Measurements from ENCODE around the gene OR4C45. TPM values are rescaled to one million over a fixed set of nuclear protein-coding genes. Genes with fewer than 3 reads are reported as not detected.
"Not testable (repeated sequence)": the region's sequence is repeated elsewhere in the genome, so short reads cannot be mapped to it uniquely, and the experiment has no call there.

The OR4C45 gene
- total RNA-seq = not detected in 2 replicates

DNA sequence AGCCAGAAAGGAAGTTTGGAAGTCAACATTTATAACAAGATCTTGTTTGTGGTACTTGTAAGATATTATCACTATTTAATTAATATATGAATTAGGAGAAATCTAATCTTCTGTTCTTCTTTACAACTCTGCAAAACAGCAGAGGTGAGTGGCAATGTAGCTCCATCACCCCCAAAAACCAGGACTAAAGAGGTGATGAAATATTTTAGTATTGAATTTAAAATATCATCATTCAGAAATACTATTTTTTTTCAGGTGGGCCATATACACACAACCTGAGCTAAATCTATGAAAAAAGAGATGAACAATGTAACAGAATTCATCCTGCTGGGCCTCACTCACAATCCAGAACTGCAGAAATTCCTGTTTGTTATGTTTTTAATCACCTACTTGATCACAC, at the start of gene OR4C45:
OR4C45 (plus strand) TSS at position 301 of the 400 bp plus-strand sequence.
- no peak within 1 kb of the TSS for H3K27ac Mint-ChIP-seq
- DNase-seq (ENCODE audit: low spot score) = no peak
- peaks cover 17% of the 10 kb centered on the region for H3K9me3 Mint-ChIP-seq
- intact Hi-C loops (cut with micrococcal nuclease) = no loop called here
- H3K4me3 Mint-ChIP-seq = no peak within 1 kb of the TSS
- H3K4me1 Mint-ChIP-seq (ENCODE audit: low read depth) = no peaks in the 10 kb centered on the region
- no peaks in the 10 kb centered on the region for H3K27me3 Mint-ChIP-seq (ENCODE audit: insufficient read depth)
- no peaks in the 10 kb centered on the region for H3K36me3 Mint-ChIP-seq (ENCODE audit: low read depth)

DNA sequence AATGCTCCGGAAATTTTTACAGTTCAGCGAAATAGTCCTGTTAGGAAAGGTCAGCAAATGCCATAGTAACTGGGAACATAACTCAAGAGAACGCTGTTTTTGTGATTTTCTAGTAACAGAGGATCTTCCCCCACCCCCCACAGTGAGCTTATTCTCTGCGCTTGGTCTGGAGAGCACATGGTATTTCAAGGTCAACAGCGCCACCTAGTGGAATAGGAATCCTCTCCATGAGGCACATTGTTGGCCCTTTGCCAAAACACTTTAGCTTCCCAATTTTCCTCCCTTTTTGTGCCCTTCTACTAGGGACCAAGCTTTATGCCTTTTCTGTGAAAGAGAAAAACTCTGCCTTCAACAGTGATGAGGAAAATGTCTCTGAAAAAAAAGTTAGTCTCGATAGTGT, 37.1 kb upstream of the OR4C45 start:
- H3K4me1 Mint-ChIP-seq (ENCODE audit: low read depth) = no peaks in the 10 kb centered on the region
- H3K36me3 Mint-ChIP-seq (ENCODE audit: low read depth) = no peaks in the 10 kb centered on the region
- H3K27me3 Mint-ChIP-seq (ENCODE audit: insufficient read depth) = no peaks in the 10 kb centered on the region
- H3K4me3 Mint-ChIP-seq = no peak overlapping the region
- no peak for DNase-seq (ENCODE audit: low spot score)
- intact Hi-C loops (cut with micrococcal nuclease) = loop anchor here (5.0 to 10.0 kb wide), 2 partner anchors 1688 to 1821 kb away; partner anchors contain the start of gene OR4S1
- no peaks in the 10 kb centered on the region for H3K9me3 Mint-ChIP-seq
- no peak overlapping the region for H3K27ac Mint-ChIP-seq

DNA sequence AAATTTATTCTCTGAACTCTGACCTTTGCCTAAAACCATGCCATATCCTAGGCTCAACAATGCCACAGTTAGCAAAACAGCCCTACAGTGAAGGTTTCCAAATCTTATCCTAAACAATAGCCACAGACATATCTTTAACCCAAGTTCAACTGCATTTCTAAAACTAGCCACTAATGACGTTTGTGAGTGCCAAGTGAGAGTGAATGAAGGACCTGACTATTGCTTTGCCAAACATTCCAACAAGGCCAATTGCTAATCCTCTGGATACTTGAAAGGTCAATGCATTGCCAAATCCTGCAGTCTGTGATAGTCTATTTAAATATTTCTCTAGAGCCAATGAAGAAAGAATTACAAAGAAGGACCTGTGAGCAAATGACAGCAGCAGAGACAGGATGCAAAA, 2.5 kb upstream of the OR4C45 start:
- DNase-seq (ENCODE audit: low spot score) = no peak
- Mint-ChIP-seq H3K9me3 (peaks cover 40% of the 10 kb centered on the region), H3K4me1 (ENCODE audit: low read depth) (no peaks in the 10 kb centered on the region), H3K27ac (no peak overlapping the region), H3K4me3 (no peak overlapping the region), H3K36me3 (ENCODE audit: low read depth) (no peaks in the 10 kb centered on the region), H3K27me3 (ENCODE audit: insufficient read depth) (no peaks in the 10 kb centered on the region)
- intact Hi-C loops (cut with micrococcal nuclease) = no loop called here

DNA sequence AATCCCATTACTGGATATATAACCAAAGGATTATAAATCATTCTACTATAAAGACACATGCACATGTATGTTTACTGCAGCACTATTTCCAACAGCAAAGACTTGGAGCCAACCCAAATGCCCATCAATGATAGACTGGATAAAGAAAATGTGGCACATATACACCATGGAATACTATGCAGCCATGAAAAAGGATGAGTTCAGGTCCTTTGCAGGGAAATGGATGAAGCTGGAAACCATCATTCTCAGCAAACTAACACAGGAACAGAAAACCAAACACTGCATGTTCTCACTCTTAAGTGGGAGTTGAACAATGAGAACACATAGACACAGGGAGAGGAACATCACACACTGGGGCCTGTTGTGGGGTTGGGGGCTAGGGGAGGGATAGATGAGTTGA, 3.6 kb downstream of the OR4C45 start:
- DNase-seq (ENCODE audit: low spot score); intact Hi-C loops (cut with micrococcal nuclease); H3K27ac Mint-ChIP-seq; H3K4me3 Mint-ChIP-seq; H3K36me3 Mint-ChIP-seq (ENCODE audit: low read depth); H3K27me3 Mint-ChIP-seq (ENCODE audit: insufficient read depth); H3K4me1 Mint-ChIP-seq (ENCODE audit: low read depth): not testable (repeated sequence)
- H3K9me3 Mint-ChIP-seq = peaks cover 17% of the 10 kb centered on the region

DNA sequence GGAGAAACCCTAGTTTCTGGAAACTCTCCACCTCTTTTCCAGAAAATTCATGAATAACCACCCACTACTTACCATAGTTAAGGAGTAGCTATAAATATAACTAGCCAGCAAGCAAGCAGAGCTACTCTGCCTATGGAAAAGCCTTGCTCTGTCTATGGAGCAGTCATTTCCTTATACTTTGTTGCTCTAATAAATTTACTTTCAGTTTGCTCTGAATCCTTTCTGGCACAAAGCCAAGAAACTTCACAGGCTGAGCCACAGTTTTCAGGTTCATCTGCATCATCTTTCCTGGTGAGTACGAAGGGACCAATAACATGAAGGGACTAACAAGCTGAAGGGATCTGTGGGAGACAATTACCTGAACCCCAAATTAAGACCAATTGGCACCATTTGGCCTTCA, 4.6 kb downstream of the OR4C45 start:
- no peak overlapping the region for H3K4me3 Mint-ChIP-seq

DNA sequence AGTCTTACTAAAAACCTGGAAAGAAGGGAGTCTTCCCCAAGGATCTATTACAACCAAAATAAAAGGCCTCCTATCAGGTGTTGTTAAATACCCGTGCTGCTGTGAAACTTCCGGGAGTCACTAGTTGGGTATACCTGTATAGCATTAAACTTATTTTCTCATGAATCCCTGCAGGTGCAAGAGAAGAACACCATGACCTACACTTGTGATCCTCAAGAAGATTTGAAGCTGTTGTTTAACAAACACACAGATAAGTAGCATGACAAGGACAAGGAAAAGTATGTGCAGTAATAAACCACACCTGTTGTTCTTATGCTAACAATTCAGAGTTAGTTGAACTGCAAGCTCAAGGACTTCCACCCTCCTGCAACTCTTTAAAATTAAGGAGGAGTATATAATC, 12.0 kb downstream of the OR4C45 start:
- Mint-ChIP-seq H3K4me3 (no peak overlapping the region), H3K36me3 (ENCODE audit: low read depth) (no peaks in the 10 kb centered on the region), H3K9me3 (no peaks in the 10 kb centered on the region), H3K4me1 (ENCODE audit: low read depth) (no peaks in the 10 kb centered on the region), H3K27me3 (ENCODE audit: insufficient read depth) (no peaks in the 10 kb centered on the region), H3K27ac (no peak overlapping the region)
- intact Hi-C loops (cut with micrococcal nuclease) = no loop called here
- DNase-seq (ENCODE audit: low spot score) = no peak

More for the DNA sequence above, 4.6 kb downstream of the OR4C45 start:
- Mint-ChIP-seq H3K27ac (no peak overlapping the region), H3K27me3 (ENCODE audit: insufficient read depth) (no peaks in the 10 kb centered on the region), H3K36me3 (ENCODE audit: low read depth) (no peaks in the 10 kb centered on the region), H3K9me3 (peaks cover 17% of the 10 kb centered on the region), H3K4me1 (ENCODE audit: low read depth) (no peaks in the 10 kb centered on the region)
- no peak for DNase-seq (ENCODE audit: low spot score)
- intact Hi-C loops (cut with micrococcal nuclease) = no loop called here

DNA sequence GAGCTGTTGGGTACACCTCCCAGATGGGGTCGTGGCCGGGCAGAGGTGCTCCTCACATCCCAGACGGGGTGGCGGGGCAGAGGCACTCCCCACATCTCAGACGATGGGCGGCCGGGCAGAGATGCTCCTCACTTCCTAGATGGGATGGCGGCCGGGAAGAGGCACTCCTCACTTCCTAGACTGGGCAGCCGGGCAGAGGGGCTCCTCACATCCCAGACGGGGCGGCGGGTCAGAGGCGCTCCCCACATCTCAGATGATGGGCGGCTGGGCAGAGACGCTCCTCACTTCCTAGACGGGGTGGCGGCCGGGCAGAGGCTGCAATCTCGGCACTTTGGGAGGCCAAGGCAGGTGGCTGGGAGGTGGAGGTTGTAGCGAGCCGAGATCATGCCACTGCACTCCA, 30.4 kb downstream of the OR4C45 start:
- intact Hi-C loops (cut with micrococcal nuclease); DNase-seq (ENCODE audit: low spot score); H3K36me3 Mint-ChIP-seq (ENCODE audit: low read depth); H3K4me3 Mint-ChIP-seq; H3K4me1 Mint-ChIP-seq (ENCODE audit: low read depth); H3K27ac Mint-ChIP-seq; H3K27me3 Mint-ChIP-seq (ENCODE audit: insufficient read depth): not testable (repeated sequence)
- peaks cover 19% of the 10 kb centered on the region for H3K9me3 Mint-ChIP-seq

DNA sequence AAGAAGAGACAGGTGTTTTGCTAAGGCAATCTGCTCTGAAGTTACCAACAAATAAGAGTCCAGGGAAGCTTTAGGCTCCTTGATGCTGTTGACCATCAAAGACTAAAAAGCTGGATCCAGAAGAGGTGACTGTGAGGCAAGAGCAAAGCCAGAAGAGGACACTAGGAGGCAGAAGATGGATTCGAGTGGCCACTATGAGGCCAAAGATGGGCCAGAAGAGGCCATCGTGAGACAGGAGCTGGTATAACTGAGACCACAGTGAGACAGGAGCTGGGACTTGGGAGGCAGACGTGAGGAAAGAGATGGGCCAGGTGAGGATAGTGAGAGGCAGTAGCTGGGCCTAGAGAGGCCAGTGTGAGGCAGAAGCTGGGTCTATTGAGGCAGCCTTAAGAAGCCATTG, 37.7 kb downstream of the OR4C45 start:
- intact Hi-C loops (cut with micrococcal nuclease) = no loop called here
- no peaks in the 10 kb centered on the region for H3K27me3 Mint-ChIP-seq (ENCODE audit: insufficient read depth)
- H3K4me3 Mint-ChIP-seq = no peak overlapping the region
- no peaks in the 10 kb centered on the region for H3K36me3 Mint-ChIP-seq (ENCODE audit: low read depth)
- H3K9me3 Mint-ChIP-seq = peaks cover 49% of the 10 kb centered on the region
- H3K4me1 Mint-ChIP-seq (ENCODE audit: low read depth) = no peaks in the 10 kb centered on the region
- no peak for DNase-seq (ENCODE audit: low spot score)
- H3K27ac Mint-ChIP-seq = no peak overlapping the region

DNA sequence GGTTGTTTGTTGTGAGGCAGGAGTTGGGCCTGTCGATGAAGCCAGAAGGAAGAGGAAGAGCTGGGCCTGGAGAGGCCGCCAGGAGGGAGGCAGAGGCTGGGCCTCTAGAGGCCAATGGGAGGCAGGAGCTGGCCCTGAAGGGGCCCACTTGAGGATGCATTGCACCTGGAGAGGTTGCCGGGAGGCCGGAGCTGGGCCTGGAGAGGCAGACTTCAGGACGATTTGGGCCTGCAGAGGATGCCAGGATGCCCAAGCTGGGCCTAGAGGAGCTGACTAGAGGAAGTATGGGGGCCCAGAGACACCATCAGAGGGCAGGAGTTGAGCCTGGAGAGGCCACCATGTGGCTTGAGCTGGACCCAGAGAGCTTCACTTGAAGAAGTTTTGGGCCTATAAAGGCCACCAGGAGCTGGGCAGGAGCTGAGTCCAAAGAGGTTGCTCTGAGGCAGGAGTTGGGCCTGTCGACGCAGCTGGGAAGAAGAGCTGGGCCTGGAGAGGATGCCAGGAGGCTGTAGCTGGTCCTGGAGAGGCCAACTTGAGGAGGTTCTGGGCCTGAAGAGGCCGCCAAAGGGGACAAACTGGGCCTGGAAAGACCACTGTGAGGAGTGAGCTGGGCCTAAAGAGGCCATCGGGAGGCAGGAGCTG, 39.0 kb downstream of the OR4C45 start:
- H3K27me3 Mint-ChIP-seq (ENCODE audit: insufficient read depth) = no peaks in the 10 kb centered on the region
- H3K4me1 Mint-ChIP-seq (ENCODE audit: low read depth) = no peaks in the 10 kb centered on the region
- H3K36me3 Mint-ChIP-seq (ENCODE audit: low read depth) = no peaks in the 10 kb centered on the region
- H3K9me3 Mint-ChIP-seq = peaks cover 51% of the 10 kb centered on the region
- no peak overlapping the region for H3K27ac Mint-ChIP-seq
- no peak overlapping the region for H3K4me3 Mint-ChIP-seq
- DNase-seq (ENCODE audit: low spot score) = no peak
- intact Hi-C loops (cut with micrococcal nuclease) = no loop called here

DNA sequence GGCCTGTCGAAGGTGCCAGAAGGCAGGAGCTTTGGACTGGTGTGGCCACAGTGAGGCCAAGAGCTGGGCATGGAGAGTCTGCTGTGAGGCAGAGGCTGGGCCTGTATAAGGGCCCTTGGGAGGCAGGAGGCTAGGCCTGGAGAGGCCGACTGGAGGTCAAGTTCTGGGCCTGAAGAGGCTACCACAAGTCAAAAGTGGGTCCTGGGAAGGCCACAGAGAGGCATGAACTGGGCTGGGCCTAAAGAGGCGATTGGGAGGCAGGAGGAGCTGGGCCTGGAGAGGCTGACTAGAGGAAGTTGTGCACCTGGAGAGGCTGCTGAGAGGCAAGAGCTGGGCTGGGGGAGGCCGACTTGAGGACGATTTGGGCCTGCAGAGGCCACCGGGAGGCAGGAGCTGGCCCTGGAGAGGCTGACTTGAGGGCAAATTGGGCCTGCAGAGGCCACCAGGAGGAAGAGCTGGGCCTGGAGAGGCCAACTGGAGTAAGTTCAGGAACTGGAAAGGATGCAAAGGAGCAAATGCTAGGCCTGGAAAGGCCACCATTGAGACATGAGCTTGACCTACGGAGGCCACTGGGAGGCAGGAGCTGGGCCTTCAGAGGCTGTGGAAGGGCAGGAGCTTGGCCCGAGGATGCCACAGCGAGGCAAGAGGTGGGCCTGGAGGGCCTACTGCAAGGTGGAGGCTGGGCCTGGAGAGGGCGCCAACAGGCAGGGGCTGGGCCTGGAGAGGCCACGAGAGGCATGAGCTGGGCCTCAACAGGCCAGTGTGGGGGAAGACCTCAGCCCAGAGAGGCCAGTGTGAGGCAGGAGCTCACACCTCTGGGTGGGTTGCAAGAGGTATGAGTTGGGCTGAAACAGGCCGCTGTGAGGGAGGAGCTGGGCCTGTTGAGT, 39.8 kb downstream of the OR4C45 start:
- intact Hi-C loops (cut with micrococcal nuclease) = no loop called here
- Mint-ChIP-seq H3K9me3 (peaks cover 59% of the 10 kb centered on the region), H3K36me3 (ENCODE audit: low read depth) (no peaks in the 10 kb centered on the region)

DNA sequence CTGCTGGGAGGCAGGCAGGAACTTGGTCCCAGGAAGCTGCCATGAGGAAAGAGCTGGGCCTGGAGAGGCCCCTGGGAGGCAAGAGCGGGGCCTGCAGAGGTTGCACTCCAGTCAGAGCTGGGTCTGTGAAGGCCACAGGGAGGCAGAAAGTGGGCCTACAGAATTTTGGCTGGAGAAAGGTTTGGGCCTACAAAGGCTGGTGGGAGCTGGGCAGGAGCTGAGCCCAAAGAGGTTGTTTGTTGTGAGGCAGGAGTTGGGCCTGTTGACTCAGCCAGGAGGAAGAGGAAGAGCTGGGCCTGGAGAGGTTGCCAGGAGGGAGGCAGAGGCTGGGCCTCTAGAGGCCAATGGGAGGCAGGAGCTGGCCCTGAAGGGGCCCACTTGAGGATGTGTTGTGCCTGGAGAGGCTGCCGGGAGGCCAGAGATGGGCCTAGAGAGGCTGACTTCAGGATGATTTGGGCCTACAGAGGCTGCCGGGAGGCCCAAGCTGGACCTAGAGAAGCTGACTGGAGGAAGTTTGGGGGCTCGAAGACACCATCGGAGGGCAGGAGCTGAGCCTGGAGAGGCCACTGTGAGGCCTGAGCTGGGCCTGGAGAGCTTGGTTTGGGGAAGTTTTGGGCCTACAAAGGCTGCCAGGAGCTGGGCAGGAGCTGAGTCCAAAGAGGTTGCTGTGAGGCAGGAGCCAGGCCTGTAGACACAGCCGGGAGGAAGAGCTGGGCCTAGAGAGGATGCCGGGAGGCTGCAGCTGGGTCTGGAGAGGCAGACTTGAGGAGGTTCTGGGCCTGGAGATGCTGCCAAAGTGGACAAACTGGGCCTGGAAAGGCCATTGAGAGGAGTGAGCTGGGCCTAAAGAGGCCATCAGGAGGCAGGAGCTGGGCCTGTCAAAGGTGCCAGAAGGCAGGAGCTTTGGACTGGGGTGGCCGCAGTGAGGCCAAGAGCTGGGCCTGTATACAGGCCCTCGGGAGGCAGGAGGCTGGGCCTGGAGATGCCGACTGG, 40.7 kb downstream of the OR4C45 start:
- no peaks in the 10 kb centered on the region for H3K4me1 Mint-ChIP-seq (ENCODE audit: low read depth)
- H3K36me3 Mint-ChIP-seq (ENCODE audit: low read depth) = no peaks in the 10 kb centered on the region
- no peak overlapping the region for H3K4me3 Mint-ChIP-seq
- no peaks in the 10 kb centered on the region for H3K27me3 Mint-ChIP-seq (ENCODE audit: insufficient read depth)
- H3K9me3 Mint-ChIP-seq = peaks cover 66% of the 10 kb centered on the region
- intact Hi-C loops (cut with micrococcal nuclease) = no loop called here
- DNase-seq (ENCODE audit: low spot score) = no peak
- H3K27ac Mint-ChIP-seq = no peak overlapping the region

More for the DNA sequence above, 39.8 kb downstream of the OR4C45 start:
- no peaks in the 10 kb centered on the region for H3K4me1 Mint-ChIP-seq (ENCODE audit: low read depth)
- H3K27ac Mint-ChIP-seq = no peak overlapping the region
- H3K27me3 Mint-ChIP-seq (ENCODE audit: insufficient read depth) = no peaks in the 10 kb centered on the region
- DNase-seq (ENCODE audit: low spot score) = no peak
- no peak overlapping the region for H3K4me3 Mint-ChIP-seq

DNA sequence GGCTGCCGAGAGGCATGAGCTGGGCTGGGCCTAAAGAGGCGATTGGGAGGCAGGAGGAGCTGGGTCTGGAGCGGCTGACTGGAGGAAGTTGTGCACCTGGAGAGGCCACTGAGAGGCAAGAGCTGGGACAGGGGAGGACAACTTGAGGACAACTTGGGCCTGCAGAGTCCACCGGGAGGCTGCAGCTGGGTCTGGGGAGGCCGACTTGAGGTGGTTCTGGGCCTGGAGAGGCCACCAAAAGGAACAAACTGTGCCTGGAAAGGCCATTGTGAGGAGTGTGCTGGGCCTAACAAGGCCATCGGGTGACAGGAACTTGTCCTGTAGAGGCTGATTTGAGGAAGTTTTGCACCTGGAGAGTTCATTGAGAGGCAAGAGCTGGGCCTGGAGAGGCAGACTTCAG, 41.5 kb downstream of the OR4C45 start:
- intact Hi-C loops (cut with micrococcal nuclease) = no loop called here
- Mint-ChIP-seq H3K36me3 (ENCODE audit: low read depth) (no peaks in the 10 kb centered on the region), H3K9me3 (peaks cover 72% of the 10 kb centered on the region), H3K4me1 (ENCODE audit: low read depth) (no peaks in the 10 kb centered on the region), H3K4me3 (no peak overlapping the region), H3K27me3 (ENCODE audit: insufficient read depth) (no peaks in the 10 kb centered on the region), H3K27ac (no peak overlapping the region)
- no peak for DNase-seq (ENCODE audit: low spot score)
